Placental pericyte (primary cell): Measurements from ENCODE around the gene ZNF195. TPM values are rescaled to one million over a fixed set of nuclear protein-coding genes. Genes with fewer than 3 reads are reported as not detected.

ENCODE experiments used
- small RNA-seq: library from RNA; depleted of rRNA; stranded (forward); fragments of <200 nt; gene quantifications from one replicate; pipeline ENCODE3, GENCODE V24; 2012; ENCODE audit warnings: low replicate concordance
- total RNA-seq: library from RNA; depleted of rRNA; stranded (reverse); fragments of >200 nt; gene quantifications from 2 replicates; pipeline ENCODE4 v1.2.3, GENCODE V29; 2012

Gene ZNF195
- 12.3 and 28.3 TPM in 2 replicates for total RNA-seq

GRCh38 chr11:3378426-3379423, at the start of gene ZNF195:
TSS of gene ZNF195 (minus strand) at chr11:3379146. CDS start at chr11:3379040, 106 bp downstream.

Small RNAs within 50 kb of the gene (small RNA-seq; reads per million reads assigned to genes)
- not detected for gene AC123788.2

Other genes with a start within 250 kb of the ZNF195 start
- 30.9 and 52.1 TPM in 2 replicates for gene OSBPL5, start 213.8 kb downstream of the ZNF195 start, total RNA-seq
- gene MRGPRG, start 160.3 kb downstream of the ZNF195 start, total RNA-seq, result not detected in 2 replicates
- gene MRGPRE, start 146.7 kb downstream of the ZNF195 start, total RNA-seq, result not detected in 2 replicates